Activated CD8-positive, alpha-beta memory T cell treated with anti-CD3 and anti-CD28 coated beads, Interleukin-2, amount 10 ng/mL, durations not matched to agents 7 days and 5 days (primary cell): Measurements from ENCODE around the gene TMEM220. TPM values are rescaled to one million over a fixed set of nuclear protein-coding genes. Genes with fewer than 3 reads are reported as not detected.
"Not testable (repeated sequence)": the region's sequence is repeated elsewhere in the genome, so short reads cannot be mapped to it uniquely, and the experiment has no call there.

Experiments
- ATAC-seq: fragments of 150-1000 bp; cut with Tn5 transposase; one replicate; pipeline ENCODE4 v1.10.0; 2021; ENCODE audit warnings: moderate library complexity
- CTCF ChIA-PET: fragments of 350-600 bp; sonication (Branson Sonifier 250); formaldehyde crosslinking; loops from one replicate; lab custom pipeline; 2021; ENCODE audit warnings: antibody characterized with exemption; lab: Charles Lee
- DNase-seq: peaks from one replicate; pipeline ENCODE4 v3.0.0-alpha.2; 2020
- H3K27ac Mint-ChIP-seq: one replicate; pipeline ENCODE4 v1.8.0; 2021; ENCODE audit warnings: mild to moderate bottlenecking, mixed read lengths
- H3K27me3 Mint-ChIP-seq: one replicate; pipeline ENCODE4 v1.8.0; 2021; ENCODE audit warnings: mixed read lengths
- H3K36me3 Mint-ChIP-seq: one replicate; pipeline ENCODE4 v1.8.0; 2021; ENCODE audit warnings: mild to moderate bottlenecking, mixed read lengths
- H3K4me1 Mint-ChIP-seq: one replicate; pipeline ENCODE4 v1.8.0; 2021; ENCODE audit warnings: mixed read lengths
- H3K4me3 Mint-ChIP-seq: one replicate; pipeline ENCODE4 v1.8.0; 2021; ENCODE audit warnings: mild to moderate bottlenecking, moderate library complexity, mixed read lengths
- H3K9me3 Mint-ChIP-seq: one replicate; pipeline ENCODE4 v1.8.0; 2022; ENCODE audit warnings: low read depth, mixed read lengths
- total RNA-seq, 2 experiments: library from RNA; stranded (reverse); gene quantifications; one replicate each; pipeline ENCODE4 v1.2.3, GENCODE V29; 2021

TMEM220 gene
- total RNA-seq, 2 experiments from 2014 or later = 0.29 to 0.35 TPM

- DNase-seq (no peak), ATAC-seq (no peak)
- H3K4me1 Mint-ChIP-seq = peaks cover 54% of the 10 kb centered on the region
- H3K36me3 Mint-ChIP-seq = peaks cover 20% of the 10 kb centered on the region
- H3K4me3 Mint-ChIP-seq = peak overlapping the region; percentile 93
- H3K27me3 Mint-ChIP-seq = no peaks in the 10 kb centered on the region
- H3K27ac Mint-ChIP-seq = peak overlapping the region; percentile 94
- CTCF ChIA-PET = no interaction called here
- H3K9me3 Mint-ChIP-seq = no peaks in the 10 kb centered on the region
Measured at GRCh38 chr17:10698096-10698818, 31.6 kb downstream of the TMEM220 start.

DNA sequence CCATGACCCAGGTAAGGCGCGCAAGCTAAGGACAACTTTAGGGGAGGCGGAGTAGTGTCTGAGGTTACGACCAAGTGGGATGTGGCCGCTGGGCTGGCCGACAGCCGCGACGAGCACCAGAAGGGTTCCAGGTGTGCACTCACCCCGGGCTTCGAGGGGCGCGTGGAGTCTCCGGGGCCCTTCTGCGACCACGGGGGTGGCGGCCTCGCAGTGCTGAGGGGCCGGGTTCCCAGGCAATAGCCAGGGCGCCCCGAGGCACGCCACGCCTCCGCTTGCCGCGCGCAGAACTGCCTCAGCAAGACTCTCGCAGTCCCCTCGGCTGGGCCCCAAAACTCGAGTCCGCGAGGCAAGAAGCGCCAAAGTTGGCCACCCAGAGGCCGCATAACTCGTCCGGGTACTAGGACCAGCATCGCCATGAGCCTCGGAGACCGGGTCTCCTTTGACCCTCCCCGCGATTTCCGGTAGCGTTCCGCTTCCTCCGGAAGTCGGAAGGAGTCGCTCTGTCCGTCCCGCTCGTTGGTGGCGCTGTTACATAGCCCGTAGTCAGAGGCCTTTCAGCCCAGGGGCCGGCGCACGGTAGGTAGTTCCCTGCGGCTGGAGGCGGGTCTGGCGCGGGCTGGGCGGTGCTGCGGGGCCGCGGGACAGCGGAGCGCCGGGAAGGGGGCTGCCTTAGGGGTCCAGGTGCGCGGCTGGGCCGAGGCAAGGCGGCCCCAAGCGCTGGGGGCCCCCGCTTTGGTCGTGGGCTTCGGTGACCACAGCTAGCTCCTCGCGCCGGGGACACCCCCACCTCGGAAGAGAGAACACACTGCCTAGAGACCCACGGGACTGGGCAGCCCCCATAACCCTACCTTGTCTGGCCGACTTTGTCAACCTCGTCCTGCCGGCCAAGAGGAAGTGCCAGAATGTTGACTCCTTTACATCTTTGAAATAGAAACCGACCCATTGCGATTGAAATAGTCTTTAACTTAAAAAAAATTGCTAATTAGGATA is 32.4 kb downstream of the TMEM220 start, which contains the start of the genes ADPRM and SCO1:
Gene ADPRM (plus strand): TSS at position 503 of the 990 bp plus-strand sequence. CDS start 7,333 bp downstream, outside the sequence.
Gene SCO1 (minus strand): TSS at position 442 of the 990 bp plus-strand sequence. CDS start 26 bp downstream, at position 416.
- peaks cover 54% of the 10 kb centered on the region for H3K4me1 Mint-ChIP-seq
- H3K9me3 Mint-ChIP-seq = no peaks in the 10 kb centered on the region
- CTCF ChIA-PET = interaction anchor here (1.9 kb wide), 1 partner anchor 16 kb away, joined by 5 read pairs; no protein-coding TSS in a partner anchor
- peak within 1 kb of the TSS; percentile 94 for H3K27ac Mint-ChIP-seq
- H3K4me3 Mint-ChIP-seq = peak within 1 kb of the TSS; percentile 93
- DNase-seq (peak; percentile 95), ATAC-seq (peak; percentile 96)
- no peaks in the 10 kb centered on the region for H3K27me3 Mint-ChIP-seq
- H3K36me3 Mint-ChIP-seq = peaks cover 26% of the 10 kb centered on the region

DNA sequence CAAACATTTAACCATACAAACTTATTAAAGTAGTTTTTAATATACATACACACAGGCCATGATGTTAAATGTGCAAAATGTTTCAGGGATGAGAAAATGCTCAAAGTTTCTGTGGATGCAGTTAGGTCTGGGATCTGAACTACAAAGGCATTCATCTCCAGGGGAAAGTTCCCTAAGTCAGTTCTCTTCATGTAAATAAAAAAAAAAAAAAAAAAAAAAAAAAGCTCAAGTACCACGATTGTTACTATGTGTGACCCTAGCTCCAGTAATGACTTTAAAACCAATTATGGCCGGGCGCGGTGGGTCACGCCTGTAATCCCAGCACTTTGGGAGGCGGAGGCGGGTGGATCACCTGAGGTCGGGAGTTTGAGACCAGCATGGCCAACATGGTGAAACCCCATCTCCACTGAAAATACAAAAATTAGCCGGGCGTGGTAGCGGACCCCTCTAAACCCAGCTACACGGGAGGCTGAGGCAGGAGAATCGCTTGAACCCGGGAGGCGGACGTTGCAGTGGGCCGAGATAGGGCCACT is 33.9 kb downstream of the TMEM220 start:
- ATAC-seq, DNase-seq, H3K9me3 Mint-ChIP-seq, H3K27me3 Mint-ChIP-seq: not testable (repeated sequence)
- H3K27ac Mint-ChIP-seq = peak overlapping the region; percentile 94
- H3K4me1 Mint-ChIP-seq = peaks cover 49% of the 10 kb centered on the region
- peaks cover 32% of the 10 kb centered on the region for H3K36me3 Mint-ChIP-seq
- peak overlapping the region; percentile 93 for H3K4me3 Mint-ChIP-seq
- CTCF ChIA-PET = interaction anchor here (0.8 to 2.2 kb wide), 8 partner anchors 9 to 149 kb away, joined by 3 to 7 read pairs (median 5); no protein-coding TSS in a partner anchor

- ATAC-seq = no peak
- Mint-ChIP-seq H3K9me3 (no peaks in the 10 kb centered on the region), H3K4me3 (no peak overlapping the region), H3K36me3 (peaks cover 59% of the 10 kb centered on the region), H3K4me1 (peaks cover 19% of the 10 kb centered on the region), H3K27me3 (no peaks in the 10 kb centered on the region), H3K27ac (no peak overlapping the region)
- no peak for DNase-seq
- CTCF ChIA-PET = no interaction called here
Measured at GRCh38 chr17:10687499-10687898, 42.3 kb downstream of the TMEM220 start.

- H3K27me3 Mint-ChIP-seq = no peaks in the 10 kb centered on the region
- CTCF ChIA-PET = interaction anchor here (1.0 to 2.5 kb wide), 8 partner anchors 9 to 161 kb away, joined by 3 to 19 read pairs (median 5); partner anchors contain the start of gene MYH3
- H3K9me3 Mint-ChIP-seq = no peaks in the 10 kb centered on the region
- H3K36me3 Mint-ChIP-seq = peaks cover 47% of the 10 kb centered on the region
- no peak overlapping the region for H3K27ac Mint-ChIP-seq
- DNase-seq (no peak), ATAC-seq (no peak)
- no peak overlapping the region for H3K4me3 Mint-ChIP-seq
- H3K4me1 Mint-ChIP-seq = peaks cover 5% of the 10 kb centered on the region
Measured at GRCh38 chr17:10683853-10684252, 46.0 kb downstream of the TMEM220 start.

GRCh38 chr17:10681866-10682446 is 47.9 kb downstream of the TMEM220 start:
- Mint-ChIP-seq H3K9me3 (no peaks in the 10 kb centered on the region), H3K27ac (no peak overlapping the region), H3K4me1 (no peaks in the 10 kb centered on the region), H3K36me3 (peaks cover 47% of the 10 kb centered on the region), H3K27me3 (no peaks in the 10 kb centered on the region), H3K4me3 (no peak overlapping the region)
- DNase-seq (no peak), ATAC-seq (no peak)
- CTCF ChIA-PET = interaction anchor here (1.8 kb wide), 1 partner anchor 14 kb away, joined by 5 read pairs; no protein-coding TSS in a partner anchor

GRCh38 chr17:10674704-10675103 is 55.1 kb downstream of the TMEM220 start:
- no peak for DNase-seq
- Mint-ChIP-seq H3K36me3 (peaks cover 12% of the 10 kb centered on the region), H3K27me3 (no peaks in the 10 kb centered on the region), H3K27ac (no peak overlapping the region), H3K4me3 (no peak overlapping the region), H3K9me3 (no peaks in the 10 kb centered on the region), H3K4me1 (no peaks in the 10 kb centered on the region)
- CTCF ChIA-PET = interaction anchor here (0.5 to 2.2 kb wide), 3 partner anchors 9 to 111 kb away, joined by 3 to 9 read pairs (median 3); no protein-coding TSS in a partner anchor
- no peak for ATAC-seq

- Mint-ChIP-seq H3K4me1 (no peaks in the 10 kb centered on the region), H3K36me3 (peaks cover 9% of the 10 kb centered on the region), H3K9me3 (no peaks in the 10 kb centered on the region), H3K27me3 (no peaks in the 10 kb centered on the region), H3K27ac (no peak overlapping the region), H3K4me3 (no peak overlapping the region)
- no peak for DNase-seq
- no peak for ATAC-seq
- CTCF ChIA-PET = interaction anchor here (1.2 kb wide), 1 partner anchor 26 kb away, joined by 3 read pairs; no protein-coding TSS in a partner anchor
Measured at GRCh38 chr17:10673312-10673711, 56.5 kb downstream of the TMEM220 start.

DNA sequence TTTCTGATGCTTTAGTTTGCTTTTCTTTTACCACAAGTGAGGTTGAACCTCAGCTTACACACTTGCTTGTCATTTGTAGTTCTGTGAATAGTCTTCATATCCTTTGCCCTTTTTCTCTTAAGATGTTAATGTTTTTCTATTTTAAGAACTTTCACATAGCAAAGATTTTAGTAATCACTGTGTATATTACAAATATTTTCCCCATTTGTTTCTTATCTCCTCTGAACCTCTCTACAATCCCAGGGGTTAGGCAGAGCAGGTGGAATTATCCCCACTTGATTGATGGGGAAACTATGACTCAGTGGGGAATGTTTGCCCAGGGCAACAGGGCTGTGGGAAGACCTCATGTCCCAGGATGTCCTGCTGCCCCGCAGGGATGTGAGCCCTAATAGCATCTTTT is 61.0 kb downstream of the TMEM220 start:
- H3K4me3 Mint-ChIP-seq = no peak overlapping the region
- H3K36me3 Mint-ChIP-seq = peaks cover 2% of the 10 kb centered on the region
- H3K4me1 Mint-ChIP-seq = no peaks in the 10 kb centered on the region
- no peak for ATAC-seq
- H3K27ac Mint-ChIP-seq = no peak overlapping the region
- no peaks in the 10 kb centered on the region for H3K27me3 Mint-ChIP-seq
- no peak for DNase-seq
- CTCF ChIA-PET = no interaction called here
- H3K9me3 Mint-ChIP-seq = no peaks in the 10 kb centered on the region

DNA sequence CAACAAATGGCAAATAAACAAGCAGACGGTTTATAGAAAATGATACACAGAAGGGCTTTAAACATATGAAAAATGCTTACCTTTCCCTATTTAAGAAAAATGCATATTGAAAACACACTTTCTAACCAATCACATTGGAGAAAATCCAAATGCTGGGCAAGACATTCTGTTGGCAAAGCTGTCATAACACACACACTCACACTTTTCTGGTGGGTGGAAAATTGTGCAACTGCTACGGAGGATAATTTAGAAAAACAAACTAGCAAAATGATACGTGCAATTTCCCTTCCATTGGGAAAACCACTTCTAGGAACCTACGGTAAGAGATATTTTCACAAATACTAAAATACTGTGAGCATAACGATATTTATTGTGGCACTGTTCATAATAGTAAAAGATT is 62.9 kb downstream of the TMEM220 start:
- no peaks in the 10 kb centered on the region for H3K27me3 Mint-ChIP-seq
- no peak overlapping the region for H3K4me3 Mint-ChIP-seq
- no peak overlapping the region for H3K27ac Mint-ChIP-seq
- no peaks in the 10 kb centered on the region for H3K9me3 Mint-ChIP-seq
- H3K36me3 Mint-ChIP-seq = no peaks in the 10 kb centered on the region
- ATAC-seq = no peak
- DNase-seq = no peak
- CTCF ChIA-PET = interaction anchor here (0.9 to 1.6 kb wide), 2 partner anchors 10 to 20 kb away, joined by 5 read pairs; no protein-coding TSS in a partner anchor
- no peaks in the 10 kb centered on the region for H3K4me1 Mint-ChIP-seq

- no peaks in the 10 kb centered on the region for H3K36me3 Mint-ChIP-seq
- H3K4me1 Mint-ChIP-seq = no peaks in the 10 kb centered on the region
- no peaks in the 10 kb centered on the region for H3K9me3 Mint-ChIP-seq
- H3K27me3 Mint-ChIP-seq = no peaks in the 10 kb centered on the region
- H3K27ac Mint-ChIP-seq = no peak overlapping the region
- ATAC-seq (no peak), DNase-seq (no peak)
- CTCF ChIA-PET = interaction anchor here (0.9 kb wide), 1 partner anchor 180 kb away, joined by 4 read pairs; no protein-coding TSS in a partner anchor
- H3K4me3 Mint-ChIP-seq = no peak overlapping the region
Measured at GRCh38 chr17:10664571-10664970, 65.3 kb downstream of the TMEM220 start.
